IPS DF 6.9 (cell line): Measurements from ENCODE around the gene PPM1F.
"Not testable (repeated sequence)": the region's sequence is repeated elsewhere in the genome, so short reads cannot be mapped to it uniquely, and the experiment has no call there.

ENCODE experiments used
- DNase-seq: peaks from one replicate; pipeline ENCODE4 v3.0.0-alpha.2; 2013; ENCODE audit warnings: low read depth, low spot score
- H3K27ac ChIP-seq: one replicate; pipeline ENCODE4 v1.5.1; 2013; ENCODE audit warnings: low read length, control low read depth
- H3K27me3 ChIP-seq: 2 replicates; pipeline ENCODE4 v1.6.1; 2013; ENCODE audit warnings: mild to moderate bottlenecking, low read length; ENCODE audit not compliant: control insufficient read depth, insufficient read depth
- H3K36me3 ChIP-seq: 2 replicates; pipeline ENCODE4 v1.6.1; 2013; ENCODE audit warnings: low read length; ENCODE audit not compliant: control insufficient read depth, insufficient read depth
- H3K4me1 ChIP-seq: 2 replicates; pipeline ENCODE4 v1.6.1; 2013; ENCODE audit warnings: low read length; ENCODE audit not compliant: control insufficient read depth, insufficient read depth
- H3K4me3 ChIP-seq: 2 replicates; pipeline ENCODE4 v1.5.1; 2013; ENCODE audit warnings: mild to moderate bottlenecking, low read length
- H3K9me3 ChIP-seq: 2 replicates; pipeline ENCODE4 v1.6.1; 2013; ENCODE audit warnings: low read length, inconsistent platforms; ENCODE audit not compliant: control insufficient read depth, insufficient read depth
- WGBS: extraction: QIAGEN DNeasy Blood & Tissue Kit; methylation state at CpG from one replicate; pipeline ENCODE4 v1.1.7; 2013; ENCODE audit warnings: mixed read lengths, missing lambda C conversion rate; ENCODE audit not compliant: insufficient read length, insufficient coverage; 5-methylcytosine and 5-hydroxymethylcytosine counted together

PPM1F gene

GRCh38 chr22:21907638-21908522, 44.8 kb downstream of the PPM1F start:
- WGBS: no CpG with 5 or more reads among the region's 7 CpGs
- no peak for DNase-seq
- Histone ChIP-seq H3K27ac (no peak overlapping the region), H3K4me1 (no peaks in the 10 kb centered on the region), H3K4me3 (no peak overlapping the region), H3K9me3 (no peaks in the 10 kb centered on the region), H3K27me3 (no peaks in the 10 kb centered on the region), H3K36me3 (no peaks in the 10 kb centered on the region)

GRCh38 chr22:21905234-21905633, 47.4 kb downstream of the PPM1F start:
- H3K9me3 ChIP-seq, H3K27me3 ChIP-seq, H3K27ac ChIP-seq, H3K36me3 ChIP-seq, H3K4me3 ChIP-seq, DNase-seq, H3K4me1 ChIP-seq: not testable (repeated sequence)
- no CpG with 5 or more reads among the region's 11 CpGs for WGBS

- Histone ChIP-seq H3K27ac (no peak overlapping the region), H3K36me3 (no peaks in the 10 kb centered on the region), H3K4me3 (no peak overlapping the region), H3K4me1 (no peaks in the 10 kb centered on the region), H3K9me3 (no peaks in the 10 kb centered on the region), H3K27me3 (no peaks in the 10 kb centered on the region)
- WGBS: no CpG with 5 or more reads among the region's 4 CpGs
- DNase-seq: no peak
Measured at GRCh38 chr22:21904250-21904789, 48.3 kb downstream of the PPM1F start.

GRCh38 chr22:21903283-21903682, 49.4 kb downstream of the PPM1F start:
- no peak overlapping the region for H3K27ac ChIP-seq
- DNase-seq: no peak
- WGBS: no CpG with 5 or more reads among the region's 4 CpGs

GRCh38 chr22:21902296-21903087, 50.2 kb downstream of the PPM1F start:
- no peaks in the 10 kb centered on the region for H3K9me3 ChIP-seq
- no peak overlapping the region for H3K27ac ChIP-seq
- H3K36me3 ChIP-seq: no peaks in the 10 kb centered on the region
- H3K27me3 ChIP-seq: no peaks in the 10 kb centered on the region
- WGBS: no CpG with 5 or more reads among the region's 12 CpGs
- no peak overlapping the region for H3K4me3 ChIP-seq
- H3K4me1 ChIP-seq: no peaks in the 10 kb centered on the region
- DNase-seq: no peak

More at GRCh38 chr22:21903283-21903682, 49.4 kb downstream of the PPM1F start:
- Histone ChIP-seq H3K9me3 (no peaks in the 10 kb centered on the region), H3K27me3 (no peaks in the 10 kb centered on the region), H3K4me1 (no peaks in the 10 kb centered on the region), H3K36me3 (no peaks in the 10 kb centered on the region), H3K4me3 (no peak overlapping the region)

- Histone ChIP-seq H3K9me3 (no peaks in the 10 kb centered on the region), H3K4me3 (no peak overlapping the region), H3K36me3 (no peaks in the 10 kb centered on the region), H3K4me1 (no peaks in the 10 kb centered on the region), H3K27me3 (no peaks in the 10 kb centered on the region), H3K27ac (no peak overlapping the region)
- no CpG with 5 or more reads among the region's 1 CpG for WGBS
- DNase-seq: no peak
Measured at GRCh38 chr22:21898354-21898896, 54.2 kb downstream of the PPM1F start.

GRCh38 chr22:21896951-21897513, 55.6 kb downstream of the PPM1F start:
- Histone ChIP-seq H3K27ac (no peak overlapping the region), H3K36me3 (no peaks in the 10 kb centered on the region), H3K4me3 (no peak overlapping the region), H3K4me1 (no peaks in the 10 kb centered on the region), H3K9me3 (no peaks in the 10 kb centered on the region), H3K27me3 (no peaks in the 10 kb centered on the region)
- WGBS: no CpG with 5 or more reads among the region's 5 CpGs
- no peak for DNase-seq

GRCh38 chr22:21896275-21896674, 56.4 kb downstream of the PPM1F start:
- not testable (repeated sequence) for DNase-seq, H3K27me3 ChIP-seq, H3K27ac ChIP-seq, H3K4me1 ChIP-seq, H3K9me3 ChIP-seq, H3K36me3 ChIP-seq, H3K4me3 ChIP-seq
- WGBS: no CpG with 5 or more reads among the region's 4 CpGs

GRCh38 chr22:21894799-21895198, 57.8 kb downstream of the PPM1F start:
- no CpG with 5 or more reads among the region's 8 CpGs for WGBS
- no peaks in the 10 kb centered on the region for H3K4me1 ChIP-seq
- H3K4me3 ChIP-seq: no peak overlapping the region
- no peaks in the 10 kb centered on the region for H3K36me3 ChIP-seq
- no peak for DNase-seq
- no peak overlapping the region for H3K27ac ChIP-seq
- no peaks in the 10 kb centered on the region for H3K9me3 ChIP-seq
- H3K27me3 ChIP-seq: no peaks in the 10 kb centered on the region
